Panc1 (cell line): ENCODE measurements around the gene CAMK2B.

Experiments
- CTCF ChIP-seq: fragments of 450-650 bp; IDR thresholded peaks from 2 replicates; pipeline ENCODE4 v1.5.1; 2017; ENCODE audit warnings: mild to moderate bottlenecking
- POLR2AphosphoS5 ChIP-seq: IDR thresholded peaks from 2 replicates; pipeline ENCODE4 v1.6.1; 2012; ENCODE audit warnings: mild to moderate bottlenecking, low read depth, low read length, moderate library complexity
- REST ChIP-seq, 2 experiments: IDR thresholded peaks; 2 replicates each; pipeline ENCODE4 v1.6.1; 2011 to 2012; ENCODE audit warnings: low read depth in 2 of 2, control low read depth in 1 of 2, low read length in 1 of 2, mild to moderate bottlenecking in 1 of 2, moderate library complexity in 1 of 2; ENCODE audit not compliant: insufficient read depth in 1 of 2
- SIN3A ChIP-seq: IDR thresholded peaks from 2 replicates; pipeline ENCODE4 v1.6.1; 2012; ENCODE audit warnings: low read depth, mild to moderate bottlenecking, low read length, moderate library complexity, borderline replicate concordance; ENCODE audit not compliant: insufficient read depth
- TCF7L2 ChIP-seq: IDR thresholded peaks from 2 replicates; pipeline ENCODE4 v1.6.1; 2011; ENCODE audit warnings: mild to moderate bottlenecking, low read depth, low read length, inconsistent platforms

GRCh38 chr7:44222776-44223261 is 102.6 kb downstream of the CAMK2B start:
- TF ChIP-seq CTCF (no peak), POLR2AphosphoS5 (no peak), SIN3A (no peak), REST (IDR thresholded peaks at IDR 0.05; ENCODE audit: insufficient read depth in 1 of 2, low read depth in 2 of 2, low read length in 1 of 2) (no peak), TCF7L2 (no peak)
